PC-9 (cell line): ENCODE measurements around the gene CD4.

ENCODE experiments used
- CTCF ChIP-seq: fragments of 200-600 bp; sonication (generic); conservative IDR thresholded peaks from 2 replicates; pipeline ENCODE4 v1.6.1; 2017; ENCODE audit warnings: mixed run types, antibody characterized with exemption, mild to moderate bottlenecking, moderate library complexity
- EZH2 ChIP-seq: fragments of 200-600 bp; sonication (generic); IDR thresholded peaks from 2 replicates; pipeline ENCODE4 v1.8.0; 2017; ENCODE audit warnings: antibody characterized with exemption, low read depth

DNA sequence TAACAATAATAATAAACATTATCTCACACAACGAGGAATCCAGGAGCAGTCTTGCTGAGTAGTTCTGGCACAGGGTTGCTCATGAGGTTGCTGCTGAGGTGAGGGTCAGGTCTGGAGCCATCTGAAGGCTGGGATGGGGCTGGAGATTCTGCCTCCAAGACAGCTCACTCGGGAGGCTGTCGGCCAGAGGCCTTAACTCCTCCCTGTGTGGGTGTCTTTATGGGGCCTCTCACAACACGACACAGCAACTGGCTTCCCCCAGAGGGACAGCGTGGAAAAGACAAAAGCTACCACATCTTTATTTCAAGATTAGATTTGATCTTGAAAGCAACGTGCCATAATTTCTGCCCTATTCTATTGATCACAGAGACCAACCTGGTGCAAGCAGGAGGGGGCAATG, 7.2 kb upstream of the CD4 start:
- no peak for TF ChIP-seq EZH2
- TF ChIP-seq CTCF = no peak
